Esophagus squamous epithelium (tissue), 5 donors: ENCODE data around the gene ATP7A. TPM values are rescaled to one million over a fixed set of nuclear protein-coding genes. Genes with fewer than 3 reads are reported as not detected.

Experiments used
- DNase-seq: peaks from one replicate; lab custom pipeline; 2025; lab: John Stamatoyannopoulos, UW
- H3K27ac ChIP-seq, 4 donors: fragments of 200-600 bp; sonication (generic); one replicate each; pipeline ENCODE4 v1.5.1; 2016 to 2019; ENCODE audit warnings: mild to moderate bottlenecking in 1 of 4
- H3K27me3 ChIP-seq, 4 donors: fragments of 200-600 bp; sonication (generic); 1 replicate in 3 of 4; 2 replicates in 1 of 4; pipeline versions ENCODE4 v1.5.1 to v1.6.0; 2017 to 2021; ENCODE audit warnings: antibody characterized with exemption in 1 of 4
- H3K36me3 ChIP-seq, 3 donors: fragments of 200-600 bp; sonication (generic); one replicate each; pipeline ENCODE4 v1.5.1; 2016 to 2019
- H3K4me1 ChIP-seq, 3 donors: fragments of 200-600 bp; sonication (generic); one replicate each; pipeline ENCODE4 v1.5.1; 2017 to 2019
- H3K4me3 ChIP-seq, 4 donors: fragments of 200-600 bp; sonication (generic); 1 replicate in 3 of 4; 2 replicates in 1 of 4; pipeline ENCODE4 v1.5.1; 2016 to 2019; ENCODE audit warnings: mild to moderate bottlenecking in 2 of 4, moderate library complexity in 1 of 4
- H3K9me3 ChIP-seq, 3 donors: fragments of 200-600 bp; sonication (generic); one replicate each; pipeline ENCODE4 v1.5.1; 2016 to 2019
- CTCF ChIP-seq, 6 experiments: fragments of 450-650 bp in 4 of 6; fragments of 200-600 bp in 2 of 6; sonication (generic) in 2 of 6; IDR thresholded peaks; one replicate each; pipeline ENCODE4 v1.5.1; 2016 to 2019; ENCODE audit warnings: antibody characterized with exemption in 6 of 6, mild to moderate bottlenecking in 4 of 6, moderate library complexity in 4 of 6
- POLR2A ChIP-seq, 4 donors: fragments of 450-650 bp; IDR thresholded peaks; one replicate each; pipeline ENCODE4 v1.6.1; 2017; ENCODE audit warnings: antibody characterized with exemption in 4 of 4, mild to moderate bottlenecking in 4 of 4, moderate library complexity in 3 of 4
- WGBS, 2 donors: methylation state at CpG; one replicate each; pipeline ENCODE4 v1.1.5; 2018; 5-methylcytosine and 5-hydroxymethylcytosine counted together
- intact Hi-C: fragments of 100-400 bp; cut with DNase I; formaldehyde crosslinking; loops from one replicate; pipeline ENCODE4 v1.15.0; 2022
- total RNA-seq, 4 donors: library from RNA; depleted of rRNA; stranded (reverse); fragments of >200 nt; gene quantifications; one replicate each; pipeline ENCODE4 v1.1.0, GENCODE V29; 2016
- donor health status: DM: yes; HTN: yes; CAD: no.

Gene ATP7A
- total RNA-seq, 4 donors from 2014 or later, result 9.4 to 14.7 (median 11.1) TPM

DNA sequence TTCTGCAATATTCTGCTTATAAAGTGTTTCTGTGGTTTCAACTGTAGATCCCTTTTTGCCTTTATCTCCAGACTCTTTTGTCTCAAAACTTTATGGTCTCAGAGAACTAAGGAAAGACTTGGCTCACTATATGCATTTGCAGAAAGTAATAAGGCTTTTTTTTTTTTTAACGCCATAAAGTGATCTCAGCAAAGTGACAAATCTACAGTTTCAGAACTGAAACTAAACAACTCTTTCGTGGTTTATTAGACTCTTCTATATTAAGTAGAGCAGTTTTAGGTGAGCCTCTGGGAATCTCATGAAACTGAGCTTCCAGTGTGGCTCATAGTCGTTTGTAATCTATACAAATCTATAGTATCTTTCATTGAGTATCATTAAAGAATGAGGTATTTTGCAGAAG lies 15.3 kb downstream of the ATP7A start:
- intact Hi-C loops, result no loop called here
- no peaks in the 10 kb centered on the region for H3K9me3 ChIP-seq

DNA sequence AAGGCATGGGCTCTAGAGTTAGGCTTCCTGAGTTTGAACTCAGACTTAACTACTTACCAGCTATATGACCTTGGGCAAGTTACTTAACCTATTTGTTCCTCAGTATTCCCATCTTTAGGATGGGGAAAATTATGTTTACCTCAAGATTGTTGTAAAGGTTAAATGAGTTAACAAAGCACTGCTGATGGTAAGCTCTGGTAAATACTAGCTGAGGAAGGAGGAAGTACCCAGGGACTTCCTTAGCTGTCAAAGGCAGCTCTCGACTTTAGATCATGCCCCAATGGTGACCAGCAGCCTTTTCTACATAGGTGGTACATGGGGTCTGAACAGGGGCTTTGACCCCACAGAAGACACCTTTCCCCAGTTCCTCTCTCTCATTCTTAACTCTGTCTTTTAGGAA lies 20.1 kb downstream of the ATP7A start:
- TF ChIP-seq CTCF (IDR thresholded peaks at IDR 0.05), result no peak
- no peak overlapping the region for H3K4me3 ChIP-seq
- no peak overlapping the region for H3K27ac ChIP-seq
- H3K36me3 ChIP-seq, result no peaks in the 10 kb centered on the region
- no peak for DNase-seq
- intact Hi-C loops, result no loop called here
- peaks cover 0 to 16% (median 0%) of the 10 kb centered on the region in 3 donors for H3K4me1 ChIP-seq
- WGBS, 2 donors, result 29 to 60% methylated on average over 1 of the region's 1 CpG
- no peaks in the 10 kb centered on the region for H3K9me3 ChIP-seq
- H3K27me3 ChIP-seq, result no peaks in the 10 kb centered on the region

More for the DNA sequence above, 15.3 kb downstream of the ATP7A start:
- Histone ChIP-seq H3K4me3 (no peak overlapping the region), H3K27ac (no peak overlapping the region), H3K36me3 (no peaks in the 10 kb centered on the region), H3K27me3 (no peaks in the 10 kb centered on the region), H3K4me1 (peaks cover 0 to 5% (median 0%) of the 10 kb centered on the region in 3 donors)
- DNase-seq, result no peak
- WGBS, 2 donors, result 8 to 41% methylated on average over 3 of the region's 3 CpGs
- TF ChIP-seq CTCF (IDR thresholded peaks at IDR 0.05) (no peak), POLR2A (IDR thresholded peaks at IDR 0.05) (no peak)

DNA sequence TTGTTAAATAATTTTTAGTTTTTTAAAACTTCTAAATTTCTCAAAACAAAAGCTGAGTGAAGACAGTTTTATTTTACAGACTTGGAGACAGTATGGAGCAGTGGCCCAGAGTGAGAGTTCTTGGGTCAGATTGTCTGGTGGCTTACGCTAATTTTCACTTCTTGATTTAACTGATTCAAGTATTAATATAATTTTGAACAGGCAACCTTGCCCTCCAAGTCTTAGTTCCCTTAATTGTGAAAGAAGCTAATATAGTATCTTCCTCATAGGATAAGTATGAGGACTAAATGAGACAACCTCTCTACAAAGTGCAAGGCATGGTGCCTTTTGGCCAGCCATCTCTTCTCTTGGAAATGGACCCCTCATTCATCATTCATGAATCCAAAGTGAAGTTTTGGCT lies 25.4 kb downstream of the ATP7A start:
- peaks cover 0 to 37% (median 0%) of the 10 kb centered on the region in 3 donors for H3K4me1 ChIP-seq
- intact Hi-C loops, result no loop called here
- peak overlapping the region in 1 of 4 donors; percentile 66 for H3K27ac ChIP-seq
- no peak overlapping the region for H3K4me3 ChIP-seq
- H3K9me3 ChIP-seq, result no peaks in the 10 kb centered on the region
- no peaks in the 10 kb centered on the region for H3K36me3 ChIP-seq
- 64 to 89% methylated on average over 1 of the region's 1 CpG for whole genome bisulfite sequencing, 2 donors
- DNase-seq, result no peak
- H3K27me3 ChIP-seq, result no peaks in the 10 kb centered on the region
- TF ChIP-seq POLR2A (IDR thresholded peaks at IDR 0.05) (no peak), CTCF (IDR thresholded peaks at IDR 0.05) (no peak)

DNA sequence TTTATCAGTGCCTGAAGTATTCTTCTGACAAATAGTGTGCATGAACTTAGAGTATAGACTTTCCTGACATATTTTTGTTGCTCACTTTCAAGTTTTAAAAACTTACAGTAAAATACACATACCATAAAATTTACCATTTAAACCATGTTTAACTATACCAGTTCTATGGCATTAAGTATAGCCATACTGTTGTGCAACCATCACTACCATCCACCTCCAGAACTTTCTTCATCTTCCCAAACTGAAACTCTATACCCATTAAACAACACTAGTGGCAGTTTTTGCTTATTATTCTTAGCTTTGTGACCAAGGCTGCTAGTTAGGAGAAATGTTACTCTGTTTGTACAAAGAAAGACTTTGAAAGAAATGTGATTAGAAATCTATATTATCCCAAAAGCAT lies 25.8 kb downstream of the ATP7A start:
- H3K27me3 ChIP-seq, result no peaks in the 10 kb centered on the region
- TF ChIP-seq POLR2A (IDR thresholded peaks at IDR 0.05) (no peak), CTCF (IDR thresholded peaks at IDR 0.05) (no peak)
- intact Hi-C loops, result no loop called here
- no peak for DNase-seq
- no peaks in the 10 kb centered on the region for H3K9me3 ChIP-seq
- peaks cover 0 to 37% (median 0%) of the 10 kb centered on the region in 3 donors for H3K4me1 ChIP-seq
- H3K36me3 ChIP-seq, result no peaks in the 10 kb centered on the region
- H3K4me3 ChIP-seq, result no peak overlapping the region
- peak overlapping the region in 2 of 4 donors; percentile 66 to 71 for H3K27ac ChIP-seq

DNA sequence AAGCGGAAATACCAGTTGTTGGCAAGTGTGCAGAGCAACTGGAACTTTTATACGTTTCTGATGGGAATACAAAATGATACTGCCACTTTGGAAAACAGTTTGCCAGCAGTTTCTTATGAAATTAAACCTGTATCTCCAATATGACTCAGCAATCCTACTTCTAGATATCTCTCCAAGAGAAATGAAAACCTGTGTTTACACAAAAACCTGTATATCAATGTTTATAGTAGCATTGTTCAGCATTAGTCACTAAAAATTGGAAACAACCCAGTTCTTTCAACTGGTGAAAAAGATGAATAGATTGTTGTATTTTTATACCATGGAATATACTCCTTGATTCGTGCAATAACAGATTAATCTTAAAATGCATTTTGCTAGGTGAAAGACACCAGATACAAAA lies 26.8 kb downstream of the ATP7A start:
- H3K36me3 ChIP-seq, result no peaks in the 10 kb centered on the region
- 26 to 32% methylated on average over 3 of the region's 3 CpGs for WGBS, 2 donors
- H3K4me3 ChIP-seq, result no peak overlapping the region
- TF ChIP-seq POLR2A (IDR thresholded peaks at IDR 0.05) (no peak), CTCF (IDR thresholded peaks at IDR 0.05) (no peak)
- no peak for DNase-seq
- no peaks in the 10 kb centered on the region for H3K27me3 ChIP-seq
- H3K4me1 ChIP-seq, result peaks cover 0 to 37% (median 0%) of the 10 kb centered on the region in 3 donors
- intact Hi-C loops, result no loop called here
- peak overlapping the region in 3 of 4 donors; percentile 20 to 71 (median 66) for H3K27ac ChIP-seq
- no peaks in the 10 kb centered on the region for H3K9me3 ChIP-seq
